Kidney epithelial cell (primary cell): ENCODE data around the gene FGF13. TPM values are rescaled to one million over a fixed set of nuclear protein-coding genes. Genes with fewer than 3 reads are reported as not detected.

ENCODE experiments used
- DNase-seq: peaks from one replicate; pipeline ENCODE4 v3.0.0-alpha.2; 2010; ENCODE audit warnings: low read depth
- H3K27me3 ChIP-seq: 2 replicates; pipeline ENCODE4 v1.6.0; 2011; ENCODE audit warnings: low read length; ENCODE audit not compliant: control insufficient read depth, insufficient read depth
- H3K36me3 ChIP-seq: 2 replicates; pipeline ENCODE4 v1.5.1; 2011; ENCODE audit warnings: low read length; ENCODE audit not compliant: control insufficient read depth, insufficient read depth
- H3K4me3 ChIP-seq: 2 replicates; pipeline ENCODE4 v1.5.1; 2011; ENCODE audit warnings: low read depth, mild to moderate bottlenecking, control low read depth, low read length
- CTCF ChIP-seq: IDR thresholded peaks from 2 replicates; pipeline ENCODE4 v1.5.1; 2011; ENCODE audit warnings: mild to moderate bottlenecking, moderate library complexity, low read length, control low read depth, inconsistent platforms; ENCODE audit not compliant: insufficient read depth, poor library complexity, severe bottlenecking
- total RNA-seq: library from RNA; depleted of rRNA; stranded (reverse); fragments of >200 nt; gene quantifications from 2 replicates; pipeline ENCODE4 v1.2.3, GENCODE V29; 2015

The FGF13 gene
- 7.8 and 9.6 TPM in 2 replicates for total RNA-seq

GRCh38 chrX:138711399-138712347 lies at the start of gene FGF13:
Gene FGF13 (minus strand): TSS chrX:138711717. CDS start chrX:138711003, 714 bp downstream.
- H3K4me3 ChIP-seq = peak within 1 kb of the TSS; percentile 23
- peak; percentile 33 for TF ChIP-seq CTCF
- H3K36me3 ChIP-seq = no peaks in the 10 kb centered on the region
- no peak for DNase-seq
- peaks cover 17% of the 10 kb centered on the region for H3K27me3 ChIP-seq

DNA sequence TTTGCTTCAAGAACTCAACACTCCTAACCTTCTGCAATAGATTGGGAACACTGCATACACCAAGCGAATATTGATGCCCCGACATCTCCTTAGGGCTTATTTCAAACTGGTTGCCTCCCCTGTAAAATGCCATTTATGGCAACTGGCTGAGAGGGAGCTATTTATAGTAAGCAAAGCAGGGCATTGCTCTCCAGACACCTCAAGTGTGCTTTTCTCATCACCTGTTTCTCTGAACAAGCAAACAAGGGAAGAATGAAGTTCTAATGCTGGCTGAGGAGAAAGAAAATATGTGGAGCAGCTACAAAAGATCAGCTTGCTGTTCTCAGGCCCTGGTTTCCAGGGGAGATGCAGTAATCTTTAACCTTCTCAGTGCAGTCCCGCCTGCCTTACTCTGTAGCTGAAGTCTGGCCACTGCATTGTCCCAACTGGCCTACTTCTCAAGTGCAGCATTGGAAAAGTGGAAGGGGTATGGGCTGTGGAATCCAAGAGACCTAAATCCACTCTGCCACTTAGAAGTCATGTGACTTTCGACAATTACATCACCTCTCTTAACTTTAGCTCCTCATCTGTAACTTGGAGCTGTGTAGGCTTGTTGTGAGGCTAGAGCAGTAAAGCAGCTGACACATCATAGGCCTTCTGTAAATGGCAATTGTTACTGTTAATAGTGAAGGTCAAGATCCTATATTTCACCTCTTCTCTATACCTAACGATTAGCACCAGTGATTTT lies 47.9 kb upstream of the FGF13 start:
- H3K27me3 ChIP-seq = no peaks in the 10 kb centered on the region
- TF ChIP-seq CTCF = no peak
- no peak overlapping the region for H3K4me3 ChIP-seq
- H3K36me3 ChIP-seq = no peaks in the 10 kb centered on the region
- no peak for DNase-seq

DNA sequence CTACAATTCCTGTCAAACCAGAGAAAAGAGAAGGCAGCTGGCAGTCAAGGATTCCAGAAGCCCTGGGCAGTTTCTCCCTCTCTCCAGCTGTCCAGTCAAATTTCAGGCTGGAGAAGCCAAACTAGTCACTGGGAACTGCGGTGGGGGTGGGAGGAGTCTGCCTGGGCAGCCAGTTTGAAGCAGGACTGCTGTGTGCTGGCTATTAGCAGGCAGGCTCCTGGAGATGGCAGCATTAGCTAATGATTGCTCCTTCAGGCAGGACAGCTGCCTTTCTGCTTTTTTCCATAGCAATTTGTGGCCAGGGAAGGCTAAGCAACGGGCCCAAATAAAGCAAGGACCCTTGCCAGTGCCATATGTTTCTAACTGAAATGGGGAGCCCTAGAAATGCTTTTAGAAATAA lies 44.7 kb upstream of the FGF13 start:
- peak; percentile 43 for DNase-seq
- no peak overlapping the region for H3K4me3 ChIP-seq
- no peaks in the 10 kb centered on the region for H3K27me3 ChIP-seq
- no peaks in the 10 kb centered on the region for H3K36me3 ChIP-seq
- TF ChIP-seq CTCF = peak; percentile 28

DNA sequence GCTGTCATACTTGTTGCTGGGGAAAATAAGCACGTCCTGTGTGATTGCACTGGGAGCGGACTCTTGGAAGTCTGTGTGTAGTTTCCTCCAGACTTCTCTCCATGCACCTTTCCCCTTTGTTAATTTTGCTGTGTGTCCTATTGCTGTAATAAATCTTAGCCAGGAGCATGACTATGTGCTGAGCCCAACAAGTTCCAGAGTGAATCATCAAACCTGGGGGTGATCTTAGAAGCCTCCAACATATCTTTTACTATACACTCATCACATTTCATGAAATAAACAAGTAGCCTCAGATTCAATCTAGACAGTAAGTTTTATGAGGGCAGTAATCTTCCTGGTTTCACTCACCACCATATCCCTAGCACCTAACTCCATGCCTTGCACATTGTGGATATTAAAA lies 43.3 kb upstream of the FGF13 start:
- no peak for TF ChIP-seq CTCF
- Histone ChIP-seq H3K4me3 (no peak overlapping the region), H3K27me3 (no peaks in the 10 kb centered on the region), H3K36me3 (no peaks in the 10 kb centered on the region)
- DNase-seq = no peak

DNA sequence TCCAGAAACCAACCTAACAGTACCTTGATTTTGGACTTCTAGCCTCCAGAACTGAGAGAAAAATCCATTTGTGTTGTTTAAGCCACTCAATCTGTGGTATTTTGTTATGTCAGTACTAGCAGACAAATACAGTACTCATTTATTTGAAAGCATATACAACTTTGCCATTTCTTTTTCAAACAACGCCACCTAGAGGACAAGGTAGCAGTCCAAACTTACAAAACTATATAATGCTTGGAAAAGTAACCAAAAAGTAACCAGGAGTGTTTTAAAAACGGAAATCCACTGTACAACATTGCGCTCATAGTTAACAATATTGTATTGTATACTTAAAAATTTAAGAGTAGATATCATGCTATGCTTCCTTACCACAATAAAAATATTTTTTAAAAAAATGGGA lies 37.0 kb upstream of the FGF13 start:
- Histone ChIP-seq H3K27me3 (peaks cover 2% of the 10 kb centered on the region), H3K36me3 (no peaks in the 10 kb centered on the region), H3K4me3 (no peak overlapping the region)
- no peak for DNase-seq
- TF ChIP-seq CTCF = peak; percentile 46
